Gastroesophageal sphincter (tissue), 4 donors: ENCODE measurements around the gene MSLN. TPM values are rescaled to one million over a fixed set of nuclear protein-coding genes. Genes with fewer than 3 reads are reported as not detected.

ENCODE experiments used
- ATAC-seq: fragments of 150-250 bp; one replicate; pipeline ENCODE4 v1.9.1; 2016; ENCODE audit warnings: mild to moderate bottlenecking, moderate library complexity
- H3K27ac ChIP-seq, 4 donors: fragments of 200-600 bp; sonication (generic) in 3 of 4; 1 replicate in 3 of 4; 2 replicates in 1 of 4; pipeline ENCODE4 v1.5.1; 2016 to 2019
- H3K27me3 ChIP-seq: fragments of 200-600 bp; sonication (generic); one replicate; pipeline ENCODE4 v1.5.1; 2019
- H3K36me3 ChIP-seq, 2 donors: fragments of 200-600 bp; sonication (generic); one replicate each; pipeline ENCODE4 v1.5.1; 2019; ENCODE audit warnings: control low read depth in 1 of 2
- H3K4me1 ChIP-seq, 3 donors: fragments of 200-600 bp; sonication (generic); 1 replicate in 2 of 3; 2 replicates in 1 of 3; pipeline ENCODE4 v1.5.1; 2016 to 2019; ENCODE audit warnings: control low read depth in 2 of 3
- H3K4me3 ChIP-seq, 2 donors: fragments of 200-600 bp; sonication (generic); one replicate each; pipeline ENCODE4 v1.5.1; 2019; ENCODE audit warnings: mild to moderate bottlenecking in 1 of 2, moderate library complexity in 1 of 2
- H3K9me3 ChIP-seq, 3 donors: fragments of 200-600 bp; sonication (generic); one replicate each; pipeline ENCODE4 v1.5.1; 2017 to 2019; ENCODE audit warnings: control low read depth in 2 of 3
- EP300 ChIP-seq: sonication (generic); formaldehyde crosslinking; IDR thresholded peaks from one replicate; pipeline ENCODE4 v1.6.1; 2017; ENCODE audit warnings: antibody characterized with exemption, mild to moderate bottlenecking
- POLR2A ChIP-seq, 2 donors: fragments of 450-650 bp; IDR thresholded peaks; one replicate each; pipeline ENCODE4 v1.6.1; 2017; ENCODE audit warnings: antibody characterized with exemption in 2 of 2, mild to moderate bottlenecking in 2 of 2, moderate library complexity in 1 of 2
- POLR2AphosphoS5 ChIP-seq: sonication (generic); formaldehyde crosslinking; IDR thresholded peaks from one replicate; pipeline ENCODE4 v1.6.1; 2017; ENCODE audit warnings: antibody characterized with exemption
- WGBS, 2 donors: methylation state at CpG; one replicate each; pipeline ENCODE4 v1.1.5; 2018; ENCODE audit warnings: low coverage in 1 of 2; 5-methylcytosine and 5-hydroxymethylcytosine counted together
- total RNA-seq, 4 donors: library from RNA; depleted of rRNA; stranded (reverse); fragments of >200 nt; gene quantifications; one replicate each; pipeline ENCODE4 v1.1.0, GENCODE V29; 2016
- TF ChIP-seq, protein P1 (sequence below), 4 experiments: fragments of 200-600 bp in 2 of 4; fragments of 450-650 bp in 2 of 4; sonication (generic) in 1 of 4; IDR thresholded peaks; one replicate each; pipeline ENCODE4 v1.5.1; 2017 to 2019; ENCODE audit warnings: antibody characterized with exemption in 4 of 4, mild to moderate bottlenecking in 2 of 4, moderate library complexity in 2 of 4

The MSLN gene
- total RNA-seq, 4 donors from 2014 or later = 0.73 to 7.2 TPM; not detected in 2

DNA sequence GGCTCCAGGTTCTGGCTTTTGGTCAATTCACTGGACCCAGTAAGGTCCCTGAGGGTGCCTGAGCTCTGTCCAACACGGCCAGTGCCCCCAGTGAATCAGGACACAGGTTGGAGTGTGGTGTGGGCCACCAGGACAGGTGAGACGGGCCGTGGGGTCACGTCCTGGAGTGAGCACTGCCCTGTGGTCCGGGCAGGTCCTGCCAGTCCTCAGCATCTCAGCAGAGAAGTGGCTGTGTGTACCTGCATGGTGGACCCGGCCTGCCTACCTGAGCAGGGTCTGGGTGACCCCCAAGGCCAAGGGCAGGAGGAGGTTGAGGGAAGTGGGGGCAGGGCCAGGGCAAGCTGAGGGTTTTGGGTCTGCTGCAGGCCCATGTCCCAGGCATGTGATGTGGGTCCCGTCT is 41.9 kb downstream of the MSLN start:
- WGBS, 2 donors = no CpG with 5 or more reads among the region's 7 CpGs

DNA sequence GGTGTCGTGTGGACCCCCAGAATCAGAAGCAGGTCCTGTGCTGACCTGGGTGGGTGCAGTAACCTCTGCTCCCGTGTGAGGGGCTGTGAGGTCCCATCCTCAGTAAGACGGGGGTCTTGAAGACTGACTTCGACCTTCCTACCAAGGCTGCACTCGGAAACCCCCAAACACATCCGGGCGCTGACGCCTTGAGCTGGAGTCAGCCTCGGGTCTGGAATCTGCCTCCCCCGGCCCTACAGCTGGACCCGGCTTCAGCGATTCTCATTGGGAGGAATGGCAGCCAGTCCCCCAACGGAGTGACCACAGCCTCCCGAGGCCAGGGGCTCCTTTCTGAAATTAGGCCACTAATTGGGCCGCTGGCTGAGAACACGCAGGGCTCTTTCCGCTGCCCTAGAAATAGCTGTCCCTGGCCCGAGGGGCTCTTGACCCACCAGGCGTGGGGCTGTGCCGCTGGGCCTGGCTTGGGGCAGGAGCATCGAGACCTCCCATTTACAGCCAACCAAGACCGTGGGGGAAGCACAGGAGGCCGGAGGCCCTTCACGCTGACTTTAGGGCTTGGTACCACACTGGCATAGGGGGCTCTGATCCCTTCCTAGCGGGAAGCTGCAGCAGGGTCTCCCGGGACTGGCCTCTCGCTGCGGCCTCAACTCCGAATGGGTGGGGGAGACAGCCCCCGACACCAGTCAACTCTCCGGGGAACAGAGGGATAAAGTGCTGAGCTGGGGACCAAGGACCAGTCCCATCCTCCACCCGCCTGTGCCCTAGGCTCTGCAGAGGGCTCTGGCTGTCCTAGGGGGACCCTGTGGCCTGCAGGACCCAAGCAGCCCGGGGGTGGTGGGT is 42.6 kb downstream of the MSLN start:
- TF ChIP-seq, protein P1, sequence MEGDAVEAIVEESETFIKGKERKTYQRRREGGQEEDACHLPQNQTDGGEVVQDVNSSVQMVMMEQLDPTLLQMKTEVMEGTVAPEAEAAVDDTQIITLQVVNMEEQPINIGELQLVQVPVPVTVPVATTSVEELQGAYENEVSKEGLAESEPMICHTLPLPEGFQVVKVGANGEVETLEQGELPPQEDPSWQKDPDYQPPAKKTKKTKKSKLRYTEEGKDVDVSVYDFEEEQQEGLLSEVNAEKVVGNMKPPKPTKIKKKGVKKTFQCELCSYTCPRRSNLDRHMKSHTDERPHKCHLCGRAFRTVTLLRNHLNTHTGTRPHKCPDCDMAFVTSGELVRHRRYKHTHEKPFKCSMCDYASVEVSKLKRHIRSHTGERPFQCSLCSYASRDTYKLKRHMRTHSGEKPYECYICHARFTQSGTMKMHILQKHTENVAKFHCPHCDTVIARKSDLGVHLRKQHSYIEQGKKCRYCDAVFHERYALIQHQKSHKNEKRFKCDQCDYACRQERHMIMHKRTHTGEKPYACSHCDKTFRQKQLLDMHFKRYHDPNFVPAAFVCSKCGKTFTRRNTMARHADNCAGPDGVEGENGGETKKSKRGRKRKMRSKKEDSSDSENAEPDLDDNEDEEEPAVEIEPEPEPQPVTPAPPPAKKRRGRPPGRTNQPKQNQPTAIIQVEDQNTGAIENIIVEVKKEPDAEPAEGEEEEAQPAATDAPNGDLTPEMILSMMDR (IDR thresholded peaks at IDR 0.05) = no peak
- TF ChIP-seq POLR2A (IDR thresholded peaks at IDR 0.05) (no peak), EP300 (no peak), POLR2AphosphoS5 (no peak)
- Histone ChIP-seq H3K4me1 (peaks cover 0 to 17% (median 0%) of the 10 kb centered on the region in 3 donors), H3K4me3 (no peak overlapping the region), H3K36me3 (no peaks in the 10 kb centered on the region), H3K9me3 (no peaks in the 10 kb centered on the region), H3K27me3 (peaks cover 74% of the 10 kb centered on the region), H3K27ac (no peak overlapping the region)
- no peak for ATAC-seq
- WGBS, 2 donors = 33 to 100% methylated on average over 1 of the region's 33 CpGs

More for the DNA sequence above, 41.9 kb downstream of the MSLN start:
- Histone ChIP-seq H3K27ac (no peak overlapping the region), H3K9me3 (no peaks in the 10 kb centered on the region), H3K4me3 (no peak overlapping the region), H3K27me3 (peaks cover 81% of the 10 kb centered on the region), H3K36me3 (no peaks in the 10 kb centered on the region), H3K4me1 (peaks cover 0 to 13% (median 0%) of the 10 kb centered on the region in 3 donors)
- TF ChIP-seq POLR2A (IDR thresholded peaks at IDR 0.05) (no peak), POLR2AphosphoS5 (no peak), EP300 (no peak)
- TF ChIP-seq, protein P1 (IDR thresholded peaks at IDR 0.05) = no peak
- ATAC-seq = no peak

DNA sequence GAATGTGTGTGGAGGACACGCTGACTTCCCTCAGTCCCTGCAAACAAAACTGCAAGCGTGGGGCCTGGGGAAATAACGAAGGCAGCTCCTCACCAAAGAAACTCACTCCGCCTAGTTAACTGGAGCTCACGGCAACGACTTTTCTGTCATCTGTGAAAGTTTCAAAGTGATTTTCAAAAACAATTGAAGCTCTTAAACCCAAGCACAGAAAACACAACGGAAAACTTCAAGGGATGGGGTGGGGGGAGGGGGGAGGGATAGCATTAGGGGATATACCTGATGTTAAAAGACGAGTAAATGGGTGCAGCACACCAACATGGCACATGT is 43.2 kb downstream of the MSLN start:
- 49% methylated on average over 8 of the region's 8 CpGs; no CpG with 5 or more reads in 1 of the 2 donors for WGBS, 2 donors
- H3K4me3 ChIP-seq = no peak overlapping the region
- H3K9me3 ChIP-seq = no peaks in the 10 kb centered on the region
- no peak for ATAC-seq
- TF ChIP-seq POLR2A (IDR thresholded peaks at IDR 0.05) (no peak), POLR2AphosphoS5 (no peak), EP300 (no peak)
- TF ChIP-seq, protein P1 (IDR thresholded peaks at IDR 0.05) = no peak
- peaks cover 0 to 23% (median 0%) of the 10 kb centered on the region in 3 donors for H3K4me1 ChIP-seq
- H3K27me3 ChIP-seq = peaks cover 68% of the 10 kb centered on the region
- H3K27ac ChIP-seq = no peak overlapping the region
- no peaks in the 10 kb centered on the region for H3K36me3 ChIP-seq

DNA sequence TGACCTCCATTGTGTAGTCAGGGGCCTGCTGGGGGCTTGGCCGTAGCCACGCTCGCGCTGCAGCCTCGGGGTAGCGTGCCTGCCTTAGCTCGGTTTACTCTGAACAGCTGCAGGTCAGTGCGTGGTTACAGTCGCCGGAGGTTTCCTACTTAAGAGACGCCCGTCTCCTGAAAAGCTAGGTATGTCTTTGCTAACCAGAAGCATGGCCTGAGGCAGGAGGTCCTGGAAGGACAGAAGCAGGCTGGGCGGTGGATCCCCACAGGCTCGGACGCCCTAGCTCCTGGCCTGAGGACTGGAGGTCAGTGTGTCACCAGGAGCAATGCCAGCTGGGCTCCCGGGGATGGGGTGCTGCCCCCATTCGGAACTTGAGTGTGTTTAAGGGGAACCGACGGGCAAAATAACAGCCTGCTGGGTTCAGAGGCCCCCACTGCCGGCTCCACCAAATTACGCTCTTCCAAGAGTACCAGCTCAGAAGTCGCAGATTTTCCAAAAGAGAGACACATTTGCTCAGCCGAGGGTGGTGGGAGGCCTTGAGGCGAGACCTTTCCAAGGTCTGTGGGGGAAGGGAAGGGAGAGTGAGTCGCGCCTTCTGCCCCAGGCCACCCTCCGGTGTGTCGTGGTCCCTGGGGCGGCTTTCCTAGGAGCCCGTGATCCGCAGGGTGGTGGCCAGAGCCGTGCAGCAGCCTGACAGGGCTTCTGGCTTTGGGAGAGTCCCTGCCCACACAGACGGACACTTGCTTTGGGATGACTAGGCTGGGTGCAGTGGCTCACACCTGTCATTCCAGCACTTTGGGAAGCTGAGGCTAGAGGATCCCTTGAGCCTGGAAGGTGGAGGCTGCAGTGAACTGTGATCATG is 43.9 kb downstream of the MSLN start:
- Histone ChIP-seq H3K27ac (no peak overlapping the region), H3K36me3 (no peaks in the 10 kb centered on the region), H3K27me3 (peaks cover 61% of the 10 kb centered on the region), H3K9me3 (no peaks in the 10 kb centered on the region), H3K4me3 (no peak overlapping the region), H3K4me1 (peaks cover 0 to 23% (median 0%) of the 10 kb centered on the region in 3 donors)
- TF ChIP-seq POLR2AphosphoS5 (no peak), POLR2A (IDR thresholded peaks at IDR 0.05) (no peak), EP300 (no peak)
- TF ChIP-seq, protein P1 (IDR thresholded peaks at IDR 0.05) = no peak
- 56% methylated on average over 6 of the region's 33 CpGs; no CpG with 5 or more reads in 1 of the 2 donors for WGBS, 2 donors
- no peak for ATAC-seq
